K562 (cell line): ENCODE measurements around the gene ZNF276. TPM values are rescaled to one million over a fixed set of nuclear protein-coding genes. Genes with fewer than 3 reads are reported as not detected.

Source experiments
- CAMTA2 ChIP-seq: fragments of 250-450 bp; sonication (Bioruptor Pico); conservative IDR thresholded peaks from 2 replicates; pipeline ENCODE4 v1.5.1; 2022
- MED1 ChIP-seq: sonication (generic); formaldehyde crosslinking; IDR thresholded peaks from 2 replicates; pipeline ENCODE4 v1.8.1; 2023; ENCODE audit warnings: missing genetic modification reagents, borderline replicate concordance
- MTF1 ChIP-seq: fragments of 250-450 bp; sonication (Bioruptor Pico); IDR thresholded peaks from 2 replicates; pipeline ENCODE4 v1.9.0; 2021; ENCODE audit warnings: moderate library complexity, mild to moderate bottlenecking, inconsistent platforms, borderline replicate concordance
- POLR2A ChIP-seq: fragments of 450-650 bp; conservative IDR thresholded peaks from 2 replicates; pipeline ENCODE4 v1.6.1; 2016
- TAF1 ChIP-seq: IDR thresholded peaks from 2 replicates; pipeline ENCODE4 v1.6.1; 2011; ENCODE audit warnings: mild to moderate bottlenecking, low read length, moderate library complexity; ENCODE audit not compliant: insufficient read depth, control insufficient read depth, severe bottlenecking; ENCODE audit errors: extremely low read depth
- polyA plus RNA-seq, 8 experiments: library from polyadenylated mRNA; depleted of rRNA in 4 of 8; stranded (reverse) in 5 of 8; unstranded in 3 of 8; fragments of >200 nt; fragmentation: Nextera tagmentation in 2 of 8; fragmentation: Illumina TruSeq in 1 of 8; extraction: Ambion mirVana in 2 of 8; extraction: Trizol in 1 of 8; gene quantifications; 2 replicates each; pipeline versions ENCODE4 v1.2.1 to v1.2.3, GENCODE V29; 2011 to 2014; ENCODE audit warnings: inconsistent platforms in 1 of 8, missing spikeins in 1 of 8
- total RNA-seq, 7 experiments: library from RNA; depleted of rRNA in 6 of 7; stranded (reverse); fragments of >200 nt in 6 of 7; fragmentation: Illumina TruSeq in 2 of 7; extraction: Trizol in 2 of 7; gene quantifications; 2 replicates each; pipeline versions ENCODE4 v1.2.1 to v1.2.3, GENCODE V29; 2011 to 2021; ENCODE audit warnings: low replicate concordance in 1 of 7
- TF ChIP-seq, protein P1 (sequence below): sonication (generic); formaldehyde crosslinking; IDR thresholded peaks from 2 replicates; pipeline ENCODE4 v1.8.1; 2023; ENCODE audit warnings: missing genetic modification reagents, mild to moderate bottlenecking, borderline replicate concordance
- TF ChIP-seq, protein P2 (sequence below): sonication (generic); formaldehyde crosslinking; IDR thresholded peaks from 2 replicates; pipeline ENCODE4 v1.4.0; 2020; ENCODE audit warnings: mild to moderate bottlenecking, missing genetic modification reagents
- TF ChIP-seq, protein P3 (sequence below): fragments of 450-650 bp; IDR thresholded peaks from 2 replicates; pipeline ENCODE4 v1.6.1; 2016; ENCODE audit warnings: borderline replicate concordance
- TF ChIP-seq, protein P4 (sequence below), 3 experiments: fragments of 200-800 bp in 1 of 3; fragments of 250-450 bp in 1 of 3; fragments of 450-650 bp in 1 of 3; sonication (Bioruptor Pico) in 1 of 3; sonication (Bioruptor generic) in 1 of 3; formaldehyde crosslinking in 1 of 3; IDR thresholded peaks; 2 replicates each; pipeline versions ENCODE4 v1.6.1 to v1.8.0; 2016 to 2022; ENCODE audit warnings: mild to moderate bottlenecking in 2 of 3, missing genetic modification characterization in 2 of 3, missing compliant biosample characterization in 1 of 3, moderate library complexity in 1 of 3
- TF ChIP-seq, protein P5 (sequence below): fragments of 150-350 bp; conservative IDR thresholded peaks from 2 replicates; pipeline ENCODE4 v1.6.1; 2014; ENCODE audit warnings: low read length

Gene ZNF276
- total and polyA plus RNA-seq, 9 of the 15 experiments (the other 6 are each of a cell fraction or from before 2014, with no cell fraction given), result 0.49 to 43.9 (median 15.8) TPM

DNA sequence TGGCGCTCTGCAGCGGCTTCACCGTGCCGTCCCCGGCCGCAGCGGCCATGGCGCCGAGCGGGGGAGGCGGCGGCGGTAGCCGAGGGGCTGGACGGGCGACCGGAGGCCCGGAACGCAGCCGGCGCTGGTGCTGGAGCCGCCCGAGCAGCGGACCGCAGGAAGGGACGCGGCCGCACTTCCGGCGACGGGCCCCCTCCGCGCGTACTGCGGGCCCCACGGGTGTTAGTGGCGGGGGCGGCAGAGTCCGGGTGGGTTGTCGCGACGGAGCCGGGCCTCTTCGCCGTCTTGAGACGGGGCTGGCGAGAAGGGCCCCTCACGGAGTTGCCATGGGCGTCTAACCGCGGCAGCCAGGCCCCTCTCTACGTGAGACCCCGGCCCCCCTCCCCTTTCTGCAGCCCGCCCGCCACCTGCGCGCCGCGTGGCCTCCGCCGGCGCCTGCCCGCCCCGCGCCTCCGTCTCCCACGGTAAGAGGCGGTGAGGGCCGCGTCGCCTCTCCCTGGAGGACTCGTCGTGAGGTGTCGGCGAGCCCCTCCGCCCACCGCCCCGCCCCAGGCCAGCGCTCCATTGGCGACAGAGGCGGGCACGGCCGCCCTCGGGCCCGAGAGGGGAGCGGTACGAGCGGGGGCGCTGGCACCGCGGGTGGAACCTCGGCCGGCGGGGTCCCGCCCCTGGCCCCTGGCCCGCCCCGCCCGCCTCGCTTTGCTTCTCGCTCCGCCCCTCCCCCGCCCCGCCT lies at the start of gene ZNF276, which contains the start of gene VPS9D1 (continued):
- TF ChIP-seq, protein P1, sequence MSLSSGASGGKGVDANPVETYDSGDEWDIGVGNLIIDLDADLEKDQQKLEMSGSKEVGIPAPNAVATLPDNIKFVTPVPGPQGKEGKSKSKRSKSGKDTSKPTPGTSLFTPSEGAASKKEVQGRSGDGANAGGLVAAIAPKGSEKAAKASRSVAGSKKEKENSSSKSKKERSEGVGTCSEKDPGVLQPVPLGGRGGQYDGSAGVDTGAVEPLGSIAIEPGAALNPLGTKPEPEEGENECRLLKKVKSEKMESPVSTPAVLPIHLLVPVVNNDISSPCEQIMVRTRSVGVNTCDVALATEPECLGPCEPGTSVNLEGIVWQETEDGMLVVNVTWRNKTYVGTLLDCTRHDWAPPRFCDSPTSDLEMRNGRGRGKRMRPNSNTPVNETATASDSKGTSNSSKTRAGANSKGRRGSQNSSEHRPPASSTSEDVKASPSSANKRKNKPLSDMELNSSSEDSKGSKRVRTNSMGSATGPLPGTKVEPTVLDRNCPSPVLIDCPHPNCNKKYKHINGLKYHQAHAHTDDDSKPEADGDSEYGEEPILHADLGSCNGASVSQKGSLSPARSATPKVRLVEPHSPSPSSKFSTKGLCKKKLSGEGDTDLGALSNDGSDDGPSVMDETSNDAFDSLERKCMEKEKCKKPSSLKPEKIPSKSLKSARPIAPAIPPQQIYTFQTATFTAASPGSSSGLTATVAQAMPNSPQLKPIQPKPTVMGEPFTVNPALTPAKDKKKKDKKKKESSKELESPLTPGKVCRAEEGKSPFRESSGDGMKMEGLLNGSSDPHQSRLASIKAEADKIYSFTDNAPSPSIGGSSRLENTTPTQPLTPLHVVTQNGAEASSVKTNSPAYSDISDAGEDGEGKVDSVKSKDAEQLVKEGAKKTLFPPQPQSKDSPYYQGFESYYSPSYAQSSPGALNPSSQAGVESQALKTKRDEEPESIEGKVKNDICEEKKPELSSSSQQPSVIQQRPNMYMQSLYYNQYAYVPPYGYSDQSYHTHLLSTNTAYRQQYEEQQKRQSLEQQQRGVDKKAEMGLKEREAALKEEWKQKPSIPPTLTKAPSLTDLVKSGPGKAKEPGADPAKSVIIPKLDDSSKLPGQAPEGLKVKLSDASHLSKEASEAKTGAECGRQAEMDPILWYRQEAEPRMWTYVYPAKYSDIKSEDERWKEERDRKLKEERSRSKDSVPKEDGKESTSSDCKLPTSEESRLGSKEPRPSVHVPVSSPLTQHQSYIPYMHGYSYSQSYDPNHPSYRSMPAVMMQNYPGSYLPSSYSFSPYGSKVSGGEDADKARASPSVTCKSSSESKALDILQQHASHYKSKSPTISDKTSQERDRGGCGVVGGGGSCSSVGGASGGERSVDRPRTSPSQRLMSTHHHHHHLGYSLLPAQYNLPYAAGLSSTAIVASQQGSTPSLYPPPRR (CRISPR knock-in tag), result no peak
- TF ChIP-seq MTF1 (no peak), POLR2A (peak; percentile 52), CAMTA2 (peak; percentile 82; the same call in 1 of the 2 replicates), MED1 (CRISPR knock-in tag) (no peak), TAF1 (peak; percentile 81)
- TF ChIP-seq, protein P2, sequence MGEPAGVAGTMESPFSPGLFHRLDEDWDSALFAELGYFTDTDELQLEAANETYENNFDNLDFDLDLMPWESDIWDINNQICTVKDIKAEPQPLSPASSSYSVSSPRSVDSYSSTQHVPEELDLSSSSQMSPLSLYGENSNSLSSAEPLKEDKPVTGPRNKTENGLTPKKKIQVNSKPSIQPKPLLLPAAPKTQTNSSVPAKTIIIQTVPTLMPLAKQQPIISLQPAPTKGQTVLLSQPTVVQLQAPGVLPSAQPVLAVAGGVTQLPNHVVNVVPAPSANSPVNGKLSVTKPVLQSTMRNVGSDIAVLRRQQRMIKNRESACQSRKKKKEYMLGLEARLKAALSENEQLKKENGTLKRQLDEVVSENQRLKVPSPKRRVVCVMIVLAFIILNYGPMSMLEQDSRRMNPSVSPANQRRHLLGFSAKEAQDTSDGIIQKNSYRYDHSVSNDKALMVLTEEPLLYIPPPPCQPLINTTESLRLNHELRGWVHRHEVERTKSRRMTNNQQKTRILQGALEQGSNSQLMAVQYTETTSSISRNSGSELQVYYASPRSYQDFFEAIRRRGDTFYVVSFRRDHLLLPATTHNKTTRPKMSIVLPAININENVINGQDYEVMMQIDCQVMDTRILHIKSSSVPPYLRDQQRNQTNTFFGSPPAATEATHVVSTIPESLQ (CRISPR knock-in tag), result no peak
- TF ChIP-seq, protein P3, sequence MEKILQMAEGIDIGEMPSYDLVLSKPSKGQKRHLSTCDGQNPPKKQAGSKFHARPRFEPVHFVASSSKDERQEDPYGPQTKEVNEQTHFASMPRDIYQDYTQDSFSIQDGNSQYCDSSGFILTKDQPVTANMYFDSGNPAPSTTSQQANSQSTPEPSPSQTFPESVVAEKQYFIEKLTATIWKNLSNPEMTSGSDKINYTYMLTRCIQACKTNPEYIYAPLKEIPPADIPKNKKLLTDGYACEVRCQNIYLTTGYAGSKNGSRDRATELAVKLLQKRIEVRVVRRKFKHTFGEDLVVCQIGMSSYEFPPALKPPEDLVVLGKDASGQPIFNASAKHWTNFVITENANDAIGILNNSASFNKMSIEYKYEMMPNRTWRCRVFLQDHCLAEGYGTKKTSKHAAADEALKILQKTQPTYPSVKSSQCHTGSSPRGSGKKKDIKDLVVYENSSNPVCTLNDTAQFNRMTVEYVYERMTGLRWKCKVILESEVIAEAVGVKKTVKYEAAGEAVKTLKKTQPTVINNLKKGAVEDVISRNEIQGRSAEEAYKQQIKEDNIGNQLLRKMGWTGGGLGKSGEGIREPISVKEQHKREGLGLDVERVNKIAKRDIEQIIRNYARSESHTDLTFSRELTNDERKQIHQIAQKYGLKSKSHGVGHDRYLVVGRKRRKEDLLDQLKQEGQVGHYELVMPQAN, result no peak
- TF ChIP-seq, protein P4, sequence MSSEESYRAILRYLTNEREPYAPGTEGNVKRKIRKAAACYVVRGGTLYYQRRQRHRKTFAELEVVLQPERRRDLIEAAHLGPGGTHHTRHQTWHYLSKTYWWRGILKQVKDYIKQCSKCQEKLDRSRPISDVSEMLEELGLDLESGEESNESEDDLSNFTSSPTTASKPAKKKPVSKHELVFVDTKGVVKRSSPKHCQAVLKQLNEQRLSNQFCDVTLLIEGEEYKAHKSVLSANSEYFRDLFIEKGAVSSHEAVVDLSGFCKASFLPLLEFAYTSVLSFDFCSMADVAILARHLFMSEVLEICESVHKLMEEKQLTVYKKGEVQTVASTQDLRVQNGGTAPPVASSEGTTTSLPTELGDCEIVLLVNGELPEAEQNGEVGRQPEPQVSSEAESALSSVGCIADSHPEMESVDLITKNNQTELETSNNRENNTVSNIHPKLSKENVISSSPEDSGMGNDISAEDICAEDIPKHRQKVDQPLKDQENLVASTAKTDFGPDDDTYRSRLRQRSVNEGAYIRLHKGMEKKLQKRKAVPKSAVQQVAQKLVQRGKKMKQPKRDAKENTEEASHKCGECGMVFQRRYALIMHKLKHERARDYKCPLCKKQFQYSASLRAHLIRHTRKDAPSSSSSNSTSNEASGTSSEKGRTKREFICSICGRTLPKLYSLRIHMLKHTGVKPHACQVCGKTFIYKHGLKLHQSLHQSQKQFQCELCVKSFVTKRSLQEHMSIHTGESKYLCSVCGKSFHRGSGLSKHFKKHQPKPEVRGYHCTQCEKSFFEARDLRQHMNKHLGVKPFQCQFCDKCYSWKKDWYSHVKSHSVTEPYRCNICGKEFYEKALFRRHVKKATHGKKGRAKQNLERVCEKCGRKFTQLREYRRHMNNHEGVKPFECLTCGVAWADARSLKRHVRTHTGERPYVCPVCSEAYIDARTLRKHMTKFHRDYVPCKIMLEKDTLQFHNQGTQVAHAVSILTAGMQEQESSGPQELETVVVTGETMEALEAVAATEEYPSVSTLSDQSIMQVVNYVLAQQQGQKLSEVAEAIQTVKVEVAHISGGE (CRISPR knock-in tag; IDR thresholded peaks at IDR 0.05), result peak; percentile 98 to 100 (median 100)
- TF ChIP-seq, protein P5, sequence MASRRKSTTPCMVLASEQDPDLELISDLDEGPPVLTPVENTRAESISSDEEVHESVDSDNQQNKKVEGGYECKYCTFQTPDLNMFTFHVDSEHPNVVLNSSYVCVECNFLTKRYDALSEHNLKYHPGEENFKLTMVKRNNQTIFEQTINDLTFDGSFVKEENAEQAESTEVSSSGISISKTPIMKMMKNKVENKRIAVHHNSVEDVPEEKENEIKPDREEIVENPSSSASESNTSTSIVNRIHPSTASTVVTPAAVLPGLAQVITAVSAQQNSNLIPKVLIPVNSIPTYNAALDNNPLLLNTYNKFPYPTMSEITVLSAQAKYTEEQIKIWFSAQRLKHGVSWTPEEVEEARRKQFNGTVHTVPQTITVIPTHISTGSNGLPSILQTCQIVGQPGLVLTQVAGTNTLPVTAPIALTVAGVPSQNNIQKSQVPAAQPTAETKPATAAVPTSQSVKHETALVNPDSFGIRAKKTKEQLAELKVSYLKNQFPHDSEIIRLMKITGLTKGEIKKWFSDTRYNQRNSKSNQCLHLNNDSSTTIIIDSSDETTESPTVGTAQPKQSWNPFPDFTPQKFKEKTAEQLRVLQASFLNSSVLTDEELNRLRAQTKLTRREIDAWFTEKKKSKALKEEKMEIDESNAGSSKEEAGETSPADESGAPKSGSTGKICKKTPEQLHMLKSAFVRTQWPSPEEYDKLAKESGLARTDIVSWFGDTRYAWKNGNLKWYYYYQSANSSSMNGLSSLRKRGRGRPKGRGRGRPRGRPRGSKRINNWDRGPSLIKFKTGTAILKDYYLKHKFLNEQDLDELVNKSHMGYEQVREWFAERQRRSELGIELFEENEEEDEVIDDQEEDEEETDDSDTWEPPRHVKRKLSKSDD, result no peak
